Erythroblast (primary cell): ENCODE data around the gene PPIL1.

Experiments used
- DNase-seq, 2 experiments: peaks; one replicate each; lab custom pipeline; 2025; lab: John Stamatoyannopoulos, UW
- GATA1 ChIP-seq: IDR thresholded peaks from 2 replicates; pipeline ENCODE4 v1.6.1; 2011; ENCODE audit warnings: low read depth, mild to moderate bottlenecking, control low read depth, low read length, moderate library complexity
- POLR2A ChIP-seq: IDR thresholded peaks from 2 replicates; pipeline ENCODE4 v1.6.1; 2011; ENCODE audit warnings: mild to moderate bottlenecking, low read length

Gene PPIL1

DNA sequence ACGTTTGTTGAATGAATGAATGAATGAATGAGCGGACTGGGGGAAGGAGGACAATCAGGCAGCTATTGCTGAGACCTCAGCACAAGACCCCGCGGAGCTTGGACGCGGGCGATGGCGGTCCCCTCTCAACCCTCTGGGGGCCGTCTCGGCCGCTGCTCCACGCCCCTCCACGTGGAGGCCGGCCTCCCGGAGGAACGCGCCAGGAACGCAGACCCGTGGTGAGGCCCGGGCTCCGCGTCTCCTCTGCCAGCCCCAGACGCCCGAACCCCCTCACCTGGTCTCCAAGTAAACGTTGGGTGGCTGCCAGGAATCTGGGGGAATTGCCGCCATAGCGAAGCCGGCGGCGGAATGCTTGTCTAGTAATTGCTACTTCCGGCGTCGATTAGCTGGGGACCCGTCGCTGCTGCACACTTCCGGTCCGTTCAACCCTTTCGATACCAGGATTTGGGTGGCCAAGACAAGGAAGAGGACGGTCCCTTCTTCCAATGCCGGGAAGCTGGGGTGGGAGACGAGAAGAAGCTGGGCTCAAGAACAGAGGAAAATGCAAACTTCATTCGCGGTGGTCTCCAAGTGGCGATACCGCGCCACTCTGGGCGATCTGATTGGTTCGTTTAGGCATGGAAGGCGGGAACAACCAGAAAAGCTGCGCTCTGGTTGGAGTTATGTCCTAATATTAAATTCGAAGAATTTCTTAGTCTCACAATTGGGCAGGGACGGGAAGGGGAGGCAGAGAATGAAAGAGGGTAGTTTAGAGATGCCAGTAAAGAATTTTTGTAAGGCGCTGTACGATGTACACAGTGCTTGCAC, at the start of gene PPIL1:
TSS of gene PPIL1 (minus strand) at position 361 of the 807 bp plus-strand sequence. CDS start at position 330, 31 bp downstream.
- peak; percentile 96 to 97 for DNase-seq
- TF ChIP-seq POLR2A (peak; percentile 75), GATA1 (no peak)

GRCh38 chr6:36924131-36924530, 49.5 kb upstream of the PPIL1 start:
- no peak for TF ChIP-seq GATA1
- DNase-seq = no peak

- no peak for TF ChIP-seq GATA1
- no peak for TF ChIP-seq POLR2A
- DNase-seq = no peak
Observed at GRCh38 chr6:36920546-36920945, 45.9 kb upstream of the PPIL1 start.

- TF ChIP-seq POLR2A (no peak), GATA1 (no peak)
- no peak for DNase-seq
Observed at GRCh38 chr6:36920049-36920448, 45.4 kb upstream of the PPIL1 start.

- no peak for DNase-seq
Observed at GRCh38 chr6:36917541-36918193, 43.1 kb upstream of the PPIL1 start.

DNA sequence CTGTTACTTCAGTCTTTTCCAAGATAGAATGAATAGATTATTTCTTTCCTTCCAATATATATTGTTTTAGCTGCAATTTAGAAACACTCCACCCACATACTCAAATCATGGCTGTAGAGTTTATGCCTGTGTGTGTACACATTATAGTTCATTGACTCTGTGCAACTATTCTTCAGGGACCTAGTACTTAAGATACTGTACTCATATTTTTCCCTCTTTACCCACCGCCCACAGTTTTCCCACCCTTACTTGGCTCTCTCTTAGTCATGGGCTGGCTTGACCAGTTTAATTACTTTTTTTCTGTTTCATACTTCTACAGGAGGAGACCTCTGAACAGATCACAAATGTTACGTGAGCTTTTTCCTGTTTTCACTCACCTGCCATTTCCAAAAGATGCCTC, 41.5 kb upstream of the PPIL1 start:
- no peak for DNase-seq
- TF ChIP-seq POLR2A = no peak

More at GRCh38 chr6:36917541-36918193, 43.1 kb upstream of the PPIL1 start:
- no peak for TF ChIP-seq POLR2A
- TF ChIP-seq GATA1 = no peak

- TF ChIP-seq GATA1 (no peak), POLR2A (no peak)
Observed at GRCh38 chr6:36915599-36915998, 41.0 kb upstream of the PPIL1 start.

GRCh38 chr6:36914227-36914794, 39.7 kb upstream of the PPIL1 start:
- TF ChIP-seq POLR2A (no peak), GATA1 (no peak)
- peak in 1 of 2 experiments; percentile 26 for DNase-seq

More at GRCh38 chr6:36915599-36915998, 41.0 kb upstream of the PPIL1 start:
- no peak for DNase-seq

DNA sequence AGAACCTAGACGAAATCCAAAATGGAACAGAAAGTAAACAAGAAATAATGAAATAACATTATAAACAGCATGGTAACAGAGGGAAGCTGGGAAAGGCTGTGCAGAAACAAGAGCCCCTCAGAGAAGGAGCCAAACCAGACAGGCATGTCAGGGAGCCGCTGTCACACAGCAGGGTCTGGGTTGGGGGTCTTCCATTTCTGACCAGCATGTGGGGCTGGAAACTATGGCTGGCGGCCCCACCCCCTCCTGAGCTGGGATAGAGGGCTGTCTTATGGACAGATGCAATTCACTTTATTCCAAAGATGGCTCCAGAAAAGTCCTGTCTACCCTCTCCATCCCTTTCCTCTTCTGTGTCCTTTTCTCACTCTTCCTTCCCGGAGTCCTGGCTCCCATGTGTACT, 38.5 kb upstream of the PPIL1 start:
- no peak for TF ChIP-seq GATA1
- no peak for DNase-seq

DNA sequence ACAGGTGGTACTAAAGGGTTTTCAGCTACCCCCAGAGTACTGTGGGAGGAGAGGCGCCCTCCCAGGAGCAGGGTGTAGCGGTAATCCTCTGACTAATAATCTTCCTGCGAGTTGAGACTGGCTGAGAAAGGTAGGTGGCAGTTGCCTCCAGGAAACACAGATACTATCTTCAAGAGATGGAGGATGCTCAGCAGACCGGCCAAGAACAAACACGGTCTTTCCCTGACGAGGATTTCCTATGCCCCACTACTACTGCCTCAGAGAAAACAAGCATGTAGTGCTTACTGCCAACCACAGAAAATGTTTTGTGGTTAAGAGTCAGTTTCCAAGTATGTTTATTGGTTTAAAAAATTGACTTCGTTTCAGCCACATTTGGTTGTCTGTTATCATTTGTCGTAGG, 38.0 kb upstream of the PPIL1 start:
- no peak for DNase-seq
- TF ChIP-seq POLR2A (no peak), GATA1 (no peak)

- TF ChIP-seq POLR2A (no peak), GATA1 (no peak)
- DNase-seq = no peak
Observed at GRCh38 chr6:36912030-36912454, 37.4 kb upstream of the PPIL1 start.

- peak; percentile 48 to 51 for DNase-seq
- TF ChIP-seq POLR2A (no peak), GATA1 (no peak)
Observed at GRCh38 chr6:36908747-36909146, 34.1 kb upstream of the PPIL1 start.

DNA sequence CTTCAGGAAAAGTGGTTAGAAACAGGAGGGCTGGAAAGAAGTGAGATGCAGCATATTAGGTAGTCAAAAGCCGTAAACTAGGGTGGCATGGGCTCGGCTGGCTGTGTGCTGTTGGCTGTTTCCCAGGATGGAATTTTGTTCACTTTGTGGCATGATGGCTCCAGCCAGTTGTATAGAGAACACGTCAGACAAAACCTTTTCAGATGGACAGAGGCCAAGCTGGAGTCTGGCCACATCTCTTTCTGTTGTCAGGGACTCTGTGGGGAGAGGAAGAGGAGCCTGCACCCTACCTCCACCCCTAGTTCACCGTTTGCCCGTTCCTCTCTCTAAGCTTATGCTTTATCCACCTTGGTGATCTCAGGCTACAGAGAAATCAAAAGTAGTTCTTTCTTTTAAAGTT, 33.2 kb upstream of the PPIL1 start:
- peak; percentile 17 to 30 for DNase-seq
- TF ChIP-seq GATA1 (no peak), POLR2A (no peak)
